ENCODE measurements around the gene TREML2.

The TREML2 gene

GRCh38 chr6:41150671-41151070 is 50.3 kb downstream of the TREML2 start:
- H3K4me3 ChIP-seq (ENCODE audit: low read depth, low read length) = no peak overlapping the region
- DNase-seq (ENCODE audit: low read depth) = no peak
- TF ChIP-seq MYC (IDR thresholded peaks at IDR 0.05; ENCODE audit: low read depth, low read length) = no peak

- DNase-seq (ENCODE audit: low read depth) = no peak
- H3K4me3 ChIP-seq (ENCODE audit: low read depth, low read length) = no peak overlapping the region
- no peak for TF ChIP-seq POLR2A (IDR thresholded peaks at IDR 0.05; ENCODE audit: extremely low read depth, insufficient read length)
- no peak for TF ChIP-seq MYC (IDR thresholded peaks at IDR 0.05; ENCODE audit: low read depth, low read length)
Observed at GRCh38 chr6:41147917-41148316, 53.0 kb downstream of the TREML2 start.

Data from NB4 (cell line).